ENCODE results near the gene FAM120A.

Gene FAM120A

GRCh38 chr9:93475108-93475507 lies 23.6 kb downstream of the FAM120A start:
- H3K9me3 ChIP-seq (ENCODE audit: control insufficient read depth, low read length): no peaks in the 10 kb centered on the region
- no peak overlapping the region for H3K9ac ChIP-seq (ENCODE audit: low read length)
- peaks cover 12% of the 10 kb centered on the region for H3K36me3 ChIP-seq (ENCODE audit: control insufficient read depth, insufficient read depth, low read length, severe bottlenecking)
- H3K4me1 ChIP-seq (ENCODE audit: control insufficient read depth, insufficient read depth, low read length): peaks cover 44% of the 10 kb centered on the region
- no peaks in the 10 kb centered on the region for H3K27me3 ChIP-seq (replicated peaks; ENCODE audit: control insufficient read depth, insufficient read depth, low read length)
- DNase-seq (ENCODE audit: low read depth): no peak
- H3K4me3 ChIP-seq (ENCODE audit: low read length): no peak overlapping the region

GRCh38 chr9:93475856-93476255 lies 24.4 kb downstream of the FAM120A start:
- Histone ChIP-seq H3K27me3 (replicated peaks; ENCODE audit: control insufficient read depth, insufficient read depth, low read length) (no peaks in the 10 kb centered on the region), H3K36me3 (ENCODE audit: control insufficient read depth, insufficient read depth, low read length, severe bottlenecking) (peaks cover 12% of the 10 kb centered on the region), H3K9me3 (ENCODE audit: control insufficient read depth, low read length) (no peaks in the 10 kb centered on the region), H3K4me3 (ENCODE audit: low read length) (no peak overlapping the region), H3K9ac (ENCODE audit: low read length) (no peak overlapping the region), H3K4me1 (ENCODE audit: control insufficient read depth, insufficient read depth, low read length) (peaks cover 45% of the 10 kb centered on the region)
- peak; percentile 30 for DNase-seq (ENCODE audit: low read depth)

GRCh38 chr9:93476924-93477323 lies 25.4 kb downstream of the FAM120A start:
- peaks cover 12% of the 10 kb centered on the region for H3K36me3 ChIP-seq (ENCODE audit: control insufficient read depth, insufficient read depth, low read length, severe bottlenecking)
- DNase-seq (ENCODE audit: low read depth): no peak
- H3K27me3 ChIP-seq (replicated peaks; ENCODE audit: control insufficient read depth, insufficient read depth, low read length): no peaks in the 10 kb centered on the region

GRCh38 chr9:93477397-93477796 lies 25.9 kb downstream of the FAM120A start:
- no peaks in the 10 kb centered on the region for H3K9me3 ChIP-seq (ENCODE audit: control insufficient read depth, low read length)
- peaks cover 9% of the 10 kb centered on the region for H3K36me3 ChIP-seq (ENCODE audit: control insufficient read depth, insufficient read depth, low read length, severe bottlenecking)
- peaks cover 37% of the 10 kb centered on the region for H3K4me1 ChIP-seq (ENCODE audit: control insufficient read depth, insufficient read depth, low read length)
- H3K9ac ChIP-seq (ENCODE audit: low read length): no peak overlapping the region
- H3K27me3 ChIP-seq (replicated peaks; ENCODE audit: control insufficient read depth, insufficient read depth, low read length): no peaks in the 10 kb centered on the region
- no peak for DNase-seq (ENCODE audit: low read depth)
- H3K4me3 ChIP-seq (ENCODE audit: low read length): no peak overlapping the region

More at GRCh38 chr9:93476924-93477323, 25.4 kb downstream of the FAM120A start:
- Histone ChIP-seq H3K4me1 (ENCODE audit: control insufficient read depth, insufficient read depth, low read length) (peaks cover 37% of the 10 kb centered on the region), H3K9ac (ENCODE audit: low read length) (no peak overlapping the region), H3K9me3 (ENCODE audit: control insufficient read depth, low read length) (no peaks in the 10 kb centered on the region), H3K4me3 (ENCODE audit: low read length) (no peak overlapping the region)

GRCh38 chr9:93479726-93480125 lies 28.2 kb downstream of the FAM120A start:
- Histone ChIP-seq H3K27me3 (replicated peaks; ENCODE audit: control insufficient read depth, insufficient read depth, low read length) (no peaks in the 10 kb centered on the region), H3K9me3 (ENCODE audit: control insufficient read depth, low read length) (no peaks in the 10 kb centered on the region), H3K4me3 (ENCODE audit: low read length) (peak overlapping the region; percentile 42), H3K36me3 (ENCODE audit: control insufficient read depth, insufficient read depth, low read length, severe bottlenecking) (peaks cover 13% of the 10 kb centered on the region), H3K4me1 (ENCODE audit: control insufficient read depth, insufficient read depth, low read length) (peaks cover 23% of the 10 kb centered on the region), H3K9ac (ENCODE audit: low read length) (no peak overlapping the region)
- no peak for DNase-seq (ENCODE audit: low read depth)

- Histone ChIP-seq H3K4me1 (ENCODE audit: control insufficient read depth, insufficient read depth, low read length) (peaks cover 23% of the 10 kb centered on the region), H3K27me3 (replicated peaks; ENCODE audit: control insufficient read depth, insufficient read depth, low read length) (no peaks in the 10 kb centered on the region), H3K9ac (ENCODE audit: low read length) (no peak overlapping the region), H3K9me3 (ENCODE audit: control insufficient read depth, low read length) (no peaks in the 10 kb centered on the region), H3K36me3 (ENCODE audit: control insufficient read depth, insufficient read depth, low read length, severe bottlenecking) (peaks cover 16% of the 10 kb centered on the region), H3K4me3 (ENCODE audit: low read length) (peak overlapping the region; percentile 42)
- no peak for DNase-seq (ENCODE audit: low read depth)
Observed at GRCh38 chr9:93480262-93480661, 28.8 kb downstream of the FAM120A start.

GRCh38 chr9:93480728-93481324 lies 29.3 kb downstream of the FAM120A start:
- Histone ChIP-seq H3K4me1 (ENCODE audit: control insufficient read depth, insufficient read depth, low read length) (peaks cover 20% of the 10 kb centered on the region), H3K9me3 (ENCODE audit: control insufficient read depth, low read length) (no peaks in the 10 kb centered on the region), H3K36me3 (ENCODE audit: control insufficient read depth, insufficient read depth, low read length, severe bottlenecking) (peaks cover 16% of the 10 kb centered on the region), H3K27me3 (replicated peaks; ENCODE audit: control insufficient read depth, insufficient read depth, low read length) (no peaks in the 10 kb centered on the region), H3K9ac (ENCODE audit: low read length) (no peak overlapping the region), H3K4me3 (ENCODE audit: low read length) (no peak overlapping the region)
- DNase-seq (ENCODE audit: low read depth): no peak

- Histone ChIP-seq H3K27me3 (replicated peaks; ENCODE audit: control insufficient read depth, insufficient read depth, low read length) (no peaks in the 10 kb centered on the region), H3K4me1 (ENCODE audit: control insufficient read depth, insufficient read depth, low read length) (peaks cover 14% of the 10 kb centered on the region)
Observed at GRCh38 chr9:93483497-93483896, 32.0 kb downstream of the FAM120A start.

GRCh38 chr9:93486268-93486667 lies 34.8 kb downstream of the FAM120A start:
- Histone ChIP-seq H3K9ac (ENCODE audit: low read length) (no peak overlapping the region), H3K27me3 (replicated peaks; ENCODE audit: control insufficient read depth, insufficient read depth, low read length) (no peaks in the 10 kb centered on the region), H3K4me1 (ENCODE audit: control insufficient read depth, insufficient read depth, low read length) (peaks cover under 1% of the 10 kb centered on the region), H3K9me3 (ENCODE audit: control insufficient read depth, low read length) (no peaks in the 10 kb centered on the region), H3K4me3 (ENCODE audit: low read length) (no peak overlapping the region), H3K36me3 (ENCODE audit: control insufficient read depth, insufficient read depth, low read length, severe bottlenecking) (peaks cover 22% of the 10 kb centered on the region)
- DNase-seq (ENCODE audit: low read depth): peak; percentile 30

More at GRCh38 chr9:93483497-93483896, 32.0 kb downstream of the FAM120A start:
- no peak overlapping the region for H3K9ac ChIP-seq (ENCODE audit: low read length)
- no peaks in the 10 kb centered on the region for H3K9me3 ChIP-seq (ENCODE audit: control insufficient read depth, low read length)
- DNase-seq (ENCODE audit: low read depth): no peak
- H3K4me3 ChIP-seq (ENCODE audit: low read length): no peak overlapping the region
- H3K36me3 ChIP-seq (ENCODE audit: control insufficient read depth, insufficient read depth, low read length, severe bottlenecking): peaks cover 9% of the 10 kb centered on the region

- Histone ChIP-seq H3K4me3 (ENCODE audit: low read length) (no peak overlapping the region), H3K4me1 (ENCODE audit: control insufficient read depth, insufficient read depth, low read length) (peaks cover 7% of the 10 kb centered on the region), H3K36me3 (ENCODE audit: control insufficient read depth, insufficient read depth, low read length, severe bottlenecking) (peaks cover 22% of the 10 kb centered on the region), H3K9ac (ENCODE audit: low read length) (no peak overlapping the region), H3K27me3 (replicated peaks; ENCODE audit: control insufficient read depth, insufficient read depth, low read length) (no peaks in the 10 kb centered on the region), H3K9me3 (ENCODE audit: control insufficient read depth, low read length) (no peaks in the 10 kb centered on the region)
- no peak for DNase-seq (ENCODE audit: low read depth)
Observed at GRCh38 chr9:93488244-93488643, 36.8 kb downstream of the FAM120A start.

GRCh38 chr9:93491593-93492232 lies 40.2 kb downstream of the FAM120A start:
- H3K36me3 ChIP-seq (ENCODE audit: control insufficient read depth, insufficient read depth, low read length, severe bottlenecking): peaks cover 28% of the 10 kb centered on the region
- no peak overlapping the region for H3K4me3 ChIP-seq (ENCODE audit: low read length)
- H3K9ac ChIP-seq (ENCODE audit: low read length): no peak overlapping the region

More at GRCh38 chr9:93491593-93492232, 40.2 kb downstream of the FAM120A start:
- peak; percentile 32 for DNase-seq (ENCODE audit: low read depth)
- H3K27me3 ChIP-seq (replicated peaks; ENCODE audit: control insufficient read depth, insufficient read depth, low read length): no peaks in the 10 kb centered on the region
- H3K4me1 ChIP-seq (ENCODE audit: control insufficient read depth, insufficient read depth, low read length): peaks cover 7% of the 10 kb centered on the region
- H3K9me3 ChIP-seq (ENCODE audit: control insufficient read depth, low read length): no peaks in the 10 kb centered on the region

Measured in adipocyte (in vitro differentiated cells).